ENCODE results near the gene ACHE.
"Not testable (repeated sequence)": the region's sequence is repeated elsewhere in the genome, so short reads cannot be mapped to it uniquely, and the experiment has no call there.

The ACHE gene

DNA sequence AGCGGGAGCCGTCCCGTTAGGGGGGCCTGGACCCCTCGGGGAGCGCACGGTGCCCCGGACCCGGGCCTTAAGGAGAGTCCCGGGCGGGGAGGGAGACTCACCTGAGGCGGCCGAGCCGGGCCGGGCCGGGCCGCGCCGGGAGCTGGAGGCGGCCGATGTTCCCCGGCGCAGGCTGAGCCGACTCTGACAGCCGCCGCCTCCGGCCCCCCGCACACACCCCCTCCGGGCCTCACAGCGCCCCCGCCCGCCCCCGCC is at the start of gene ACHE:
TSS of gene ACHE (minus strand) at position 188 of the 255 bp plus-strand sequence. CDS start 1,656 bp downstream, outside the sequence.
- FAIRE-seq, result no peak

DNA sequence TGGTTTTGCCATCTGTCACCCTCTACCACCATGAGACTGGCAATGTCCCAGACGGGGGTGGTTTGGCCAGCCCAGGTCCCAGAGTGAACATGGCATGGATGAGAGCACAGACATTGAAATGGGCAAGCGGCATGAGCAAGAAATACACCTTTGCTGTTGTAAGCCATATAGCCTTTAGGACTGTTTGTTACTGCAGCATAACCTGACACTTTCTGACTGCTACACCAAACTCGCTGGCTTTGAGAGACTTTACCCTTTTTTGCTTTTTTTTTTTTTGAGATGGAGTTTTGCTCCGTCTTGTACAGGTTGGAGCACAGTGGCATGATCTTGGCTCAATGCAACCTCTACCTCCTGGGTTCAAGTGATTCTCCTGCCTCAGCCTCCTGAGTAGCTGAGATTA is 48.5 kb upstream of the ACHE start:
- FAIRE-seq, result no peak

DNA sequence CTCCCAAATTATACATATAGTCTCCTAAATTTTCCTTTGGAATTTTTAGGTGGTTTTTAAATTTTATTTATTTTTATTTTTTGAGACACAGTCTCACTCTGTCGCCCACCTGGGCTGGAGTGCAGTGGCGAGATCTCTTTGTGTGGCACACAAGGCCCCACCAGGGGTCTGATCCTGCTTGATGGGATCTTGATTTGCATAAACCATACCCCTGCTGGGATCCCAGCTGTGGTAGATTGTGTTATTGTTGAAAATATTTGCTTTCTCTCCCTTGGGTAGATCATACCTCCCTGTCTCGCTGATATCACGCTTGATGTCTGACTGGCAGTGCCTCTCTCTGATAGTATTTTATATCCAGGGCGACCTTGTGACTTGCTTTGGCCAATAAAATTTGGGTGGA is 48.0 kb upstream of the ACHE start:
- FAIRE-seq, result no peak

DNA sequence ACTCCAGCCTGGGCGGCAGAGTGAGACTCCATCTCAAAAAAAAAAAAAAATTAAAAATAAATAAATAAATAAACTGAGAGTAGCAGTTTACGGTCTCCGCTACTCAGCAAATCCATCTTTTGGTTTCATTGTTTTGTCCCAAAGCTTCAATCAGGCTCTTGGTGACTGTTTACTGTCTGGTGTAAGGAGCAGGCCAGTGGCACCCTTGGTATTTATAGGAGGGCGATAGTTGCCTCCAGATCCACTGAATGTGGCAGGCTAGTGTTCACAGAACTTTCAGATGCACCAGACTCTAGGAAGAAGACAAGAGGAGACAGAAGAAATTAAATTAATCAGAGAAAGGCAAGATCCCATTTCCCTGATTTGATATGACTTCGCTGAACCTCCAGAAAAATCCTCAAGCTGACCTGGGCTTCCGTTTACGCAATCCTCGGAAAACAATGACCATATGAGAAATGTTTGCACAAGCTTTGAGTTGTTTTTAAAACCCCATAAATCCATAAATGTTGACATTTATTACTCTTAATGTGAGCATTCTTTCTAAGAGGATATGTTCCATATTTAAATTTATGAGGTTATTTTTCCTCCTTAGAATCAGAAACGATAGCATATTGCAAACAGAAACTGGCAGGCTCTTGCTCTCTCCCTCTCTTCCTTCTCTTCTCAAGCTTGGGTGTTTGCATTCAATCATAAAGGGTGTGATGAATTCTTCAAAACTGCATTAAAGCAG is 46.5 kb upstream of the ACHE start:
- FAIRE-seq, result no peak

DNA sequence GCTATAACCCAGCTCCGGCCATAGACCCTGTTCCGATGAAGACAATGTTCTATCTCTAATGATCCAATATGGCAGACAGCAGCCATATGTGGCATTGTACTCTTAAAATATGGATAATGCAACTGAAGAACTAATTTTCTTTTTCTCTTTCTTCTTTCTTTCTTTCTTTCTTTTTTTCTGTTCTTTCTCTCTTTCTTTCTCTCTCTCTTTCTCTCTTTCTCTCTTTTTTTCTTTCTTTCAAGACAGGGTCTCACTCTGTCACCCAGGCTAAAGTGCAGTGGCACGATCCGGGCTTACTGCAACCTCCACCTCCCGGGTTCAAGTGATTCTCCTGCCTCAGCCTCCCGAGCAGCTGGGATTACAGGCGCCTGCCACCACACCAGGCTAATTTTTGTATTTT is 40.5 kb upstream of the ACHE start:
- FAIRE-seq, result not testable (repeated sequence)

DNA sequence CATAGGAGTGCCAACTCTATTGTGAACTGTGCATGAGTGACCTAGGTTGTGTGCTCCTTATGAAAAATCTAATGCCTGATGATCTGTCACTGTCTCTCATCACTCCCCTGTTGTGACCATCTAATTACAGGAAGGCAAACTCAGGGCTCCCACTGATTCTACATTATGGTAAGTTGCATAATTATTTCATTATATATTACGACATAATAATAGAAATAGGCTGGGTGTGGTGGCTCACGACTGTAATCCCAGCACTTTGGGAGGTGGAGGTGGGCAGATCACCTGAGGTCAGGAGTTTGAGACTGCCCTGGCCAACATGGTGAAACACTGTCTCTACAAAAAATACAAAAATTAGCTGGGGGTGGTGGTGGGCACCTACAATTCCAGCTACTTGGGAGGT is 39.7 kb upstream of the ACHE start:
- not testable (repeated sequence) for FAIRE-seq

DNA sequence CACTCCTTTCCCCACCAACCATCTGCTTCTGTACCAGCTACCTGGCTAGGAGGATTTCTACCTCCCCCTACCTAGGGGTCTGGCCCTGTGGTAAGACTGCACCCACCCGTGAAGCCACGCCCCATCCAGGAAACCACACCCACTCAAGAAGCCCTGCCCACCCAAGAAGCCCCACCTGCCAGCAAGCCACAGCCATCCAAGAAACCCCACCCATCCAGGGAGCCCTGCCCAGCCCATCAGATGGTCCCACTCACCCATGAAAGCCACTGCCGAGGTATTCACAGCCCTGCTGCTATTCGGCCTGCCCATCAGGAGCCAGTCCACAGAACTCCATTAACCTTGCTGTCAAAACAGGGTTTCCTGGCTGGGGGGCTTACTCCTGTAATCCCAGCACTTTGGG is 38.0 kb upstream of the ACHE start:
- FAIRE-seq, result no peak

DNA sequence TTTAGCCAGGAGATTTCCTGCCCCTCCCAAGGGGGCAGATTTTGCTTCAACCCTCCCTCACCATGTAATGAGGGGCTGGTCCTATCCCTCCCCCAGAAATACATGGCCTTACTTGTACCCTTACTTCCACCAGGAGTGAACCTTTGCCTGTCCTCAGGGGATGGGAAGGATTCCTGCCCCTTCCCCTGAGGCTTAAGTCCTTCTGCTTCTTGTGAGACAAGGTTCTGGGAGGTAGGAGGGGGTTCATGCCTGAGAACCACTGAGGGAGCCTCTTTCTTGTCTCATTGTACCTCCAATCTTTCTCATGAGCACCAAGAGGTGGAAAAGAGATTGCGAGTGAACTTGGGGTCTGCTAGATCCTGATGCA is 34.1 kb upstream of the ACHE start:
- no peak for FAIRE-seq

DNA sequence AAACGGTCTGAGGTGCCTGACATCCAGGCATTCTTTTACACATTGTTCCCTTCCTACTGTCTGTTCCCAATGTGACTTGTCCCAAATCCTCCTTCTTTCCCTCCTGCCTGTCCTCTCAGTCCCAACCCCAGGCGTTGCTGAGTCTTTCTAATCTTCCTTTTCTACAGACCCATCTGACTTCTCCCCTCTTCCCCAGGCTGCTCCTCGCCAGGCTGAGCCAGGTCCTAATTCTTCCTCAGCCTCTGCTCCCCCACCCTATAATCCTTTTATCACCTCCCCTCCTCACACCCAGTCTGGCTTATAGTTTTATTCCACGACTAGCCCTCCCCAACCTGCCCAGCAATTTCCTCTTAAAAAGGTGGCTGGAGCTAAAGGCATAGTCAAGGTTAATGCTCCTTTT is 27.9 kb upstream of the ACHE start:
- not testable (repeated sequence) for FAIRE-seq

DNA sequence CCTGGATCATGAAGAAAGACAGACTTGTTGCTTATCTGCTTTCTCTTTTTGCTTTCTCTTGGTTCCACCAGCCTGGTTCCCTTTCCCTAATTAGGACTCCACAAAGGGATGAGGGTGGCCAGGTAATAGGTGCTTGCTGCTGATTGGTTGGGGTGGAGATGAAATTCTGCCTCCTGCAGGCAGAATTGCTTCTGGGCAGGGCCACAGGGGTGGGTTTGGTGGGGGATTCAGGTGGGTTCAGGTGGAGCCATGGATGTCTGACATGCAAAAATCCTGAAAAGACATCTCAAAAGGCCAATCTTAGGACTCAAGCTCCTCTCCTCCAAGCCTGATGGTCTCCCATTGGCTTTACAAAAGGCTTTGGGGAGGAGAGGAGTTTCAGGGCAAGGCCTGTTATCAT is 25.4 kb upstream of the ACHE start:
- FAIRE-seq, result no peak

DNA sequence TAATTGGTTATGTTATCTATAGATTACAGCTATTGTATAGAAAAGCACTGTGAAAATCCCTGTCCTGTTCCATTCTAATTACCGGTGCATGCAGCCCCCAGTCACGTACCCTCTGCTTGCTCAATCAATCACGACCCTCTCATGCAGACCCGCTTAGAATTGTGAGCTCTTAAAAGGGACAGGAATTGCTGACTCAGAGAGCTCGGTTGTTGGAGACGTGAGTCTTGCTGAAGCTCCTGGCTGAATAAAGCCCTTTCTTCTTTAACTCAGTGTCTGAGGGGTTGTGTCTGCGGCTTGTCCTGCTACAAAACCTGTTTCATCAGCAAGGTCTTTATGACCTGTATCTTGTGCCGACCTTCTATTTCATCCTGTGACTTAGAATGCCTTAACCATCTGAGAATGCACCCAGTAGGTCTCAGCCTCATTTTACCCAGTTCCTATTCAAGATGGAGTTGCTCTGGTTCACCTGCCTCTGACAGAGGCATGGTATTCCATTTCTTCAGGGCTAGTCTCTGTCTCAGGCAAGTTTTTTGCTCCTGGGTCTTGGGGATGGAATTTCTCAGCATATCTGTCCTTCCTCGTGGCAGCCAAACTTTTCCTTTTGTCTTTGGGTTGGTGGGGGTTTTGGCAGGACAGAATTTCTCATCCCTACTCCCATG is 24.2 kb upstream of the ACHE start:
- not testable (repeated sequence) for FAIRE-seq

DNA sequence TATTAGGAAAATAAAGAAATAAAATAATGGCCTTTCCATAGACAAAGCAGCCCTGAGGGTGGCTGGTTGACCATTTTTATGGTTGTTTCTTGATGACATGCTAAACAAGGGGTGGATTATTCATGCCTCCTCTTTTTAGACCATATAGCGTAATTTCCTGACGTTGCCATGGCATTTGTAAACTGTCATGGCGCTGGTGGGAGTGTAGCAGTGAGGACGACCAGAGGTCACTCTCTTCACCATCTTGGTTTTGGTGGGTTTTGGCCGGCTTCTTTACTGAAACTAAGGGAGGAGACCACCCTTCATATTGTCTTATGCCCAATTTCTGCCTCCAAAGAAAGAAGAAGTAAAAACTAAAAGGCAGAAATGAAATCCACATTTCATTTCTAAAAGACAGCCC is 23.6 kb upstream of the ACHE start:
- FAIRE-seq, result not testable (repeated sequence)

DNA sequence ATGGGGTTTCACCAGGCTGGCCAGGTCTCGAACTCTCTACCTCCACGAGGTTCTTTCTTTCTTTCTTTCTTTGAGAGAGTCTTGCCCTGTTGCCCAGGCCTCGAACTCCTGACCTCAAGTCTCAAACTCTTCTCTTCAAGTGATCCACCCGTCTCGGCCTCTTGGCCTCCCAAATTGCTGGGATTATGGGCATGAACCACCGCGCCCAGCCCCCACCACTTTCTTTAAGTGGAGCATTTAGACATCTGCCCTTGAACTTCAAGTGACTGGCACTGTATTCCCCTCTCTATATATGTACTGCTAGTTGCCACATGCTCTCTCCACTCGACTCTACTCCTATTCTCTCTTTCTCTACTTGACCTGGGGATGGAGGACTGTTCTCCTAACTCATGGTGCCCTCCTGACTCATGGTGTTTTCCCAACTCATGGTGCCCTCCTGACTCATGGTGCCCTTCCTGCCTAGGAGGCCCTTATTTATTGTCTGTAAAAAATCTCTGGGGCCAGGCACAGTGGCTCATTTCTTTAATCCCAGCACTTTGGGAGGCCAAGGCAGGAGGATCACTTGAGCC is 19.3 kb upstream of the ACHE start:
- no peak for FAIRE-seq

DNA sequence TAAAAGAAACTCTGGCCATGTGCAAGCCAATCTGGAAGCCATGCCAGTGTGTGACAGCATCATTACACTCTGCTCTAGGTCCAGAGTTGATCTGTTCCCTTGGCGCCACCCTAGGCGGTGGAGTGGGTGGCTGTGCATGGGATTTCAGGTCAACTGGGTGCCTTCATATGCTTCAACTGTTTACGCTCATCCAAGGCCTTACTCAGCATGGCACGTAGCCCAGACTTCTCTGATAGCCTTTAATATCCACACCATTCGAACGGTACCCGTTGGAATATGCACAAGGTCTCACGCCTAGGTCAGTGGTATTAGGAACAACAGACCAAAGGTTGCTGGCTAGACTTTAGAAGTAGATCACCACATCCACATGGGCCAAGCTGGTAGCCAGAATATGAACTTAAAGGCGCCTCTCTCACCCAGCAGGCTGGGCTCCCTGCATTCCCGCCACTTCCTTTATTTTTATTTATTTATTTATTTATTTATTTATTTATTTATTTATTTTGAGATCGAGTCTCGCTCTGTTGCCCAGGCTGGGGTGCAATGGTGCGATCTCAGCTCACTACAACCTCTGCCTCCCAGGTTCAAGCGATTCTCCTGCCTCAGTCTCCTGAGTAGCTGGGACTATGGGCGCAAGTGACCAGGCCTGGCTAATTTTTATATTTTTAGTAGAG is 18.7 kb upstream of the ACHE start:
- FAIRE-seq, result no peak

DNA sequence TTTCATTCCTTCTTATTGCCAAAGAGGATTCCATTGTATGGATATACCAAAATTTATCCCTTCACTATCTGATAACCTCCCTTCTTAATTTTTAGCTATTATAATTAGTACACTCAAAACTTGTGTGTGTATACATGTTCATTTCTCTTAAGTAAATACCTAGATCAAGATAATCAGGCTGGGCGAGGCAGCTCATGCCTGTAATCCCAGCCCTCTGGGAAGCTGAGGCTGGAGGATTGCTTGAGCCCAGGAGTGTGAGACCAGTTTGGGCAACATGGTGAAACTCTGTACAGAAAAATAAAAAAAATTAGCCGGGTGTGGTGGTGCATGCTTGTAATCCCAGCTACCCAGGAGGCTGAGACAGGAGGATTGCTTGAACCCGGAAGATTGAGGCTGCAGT is 15.8 kb upstream of the ACHE start:
- FAIRE-seq, result no peak

DNA sequence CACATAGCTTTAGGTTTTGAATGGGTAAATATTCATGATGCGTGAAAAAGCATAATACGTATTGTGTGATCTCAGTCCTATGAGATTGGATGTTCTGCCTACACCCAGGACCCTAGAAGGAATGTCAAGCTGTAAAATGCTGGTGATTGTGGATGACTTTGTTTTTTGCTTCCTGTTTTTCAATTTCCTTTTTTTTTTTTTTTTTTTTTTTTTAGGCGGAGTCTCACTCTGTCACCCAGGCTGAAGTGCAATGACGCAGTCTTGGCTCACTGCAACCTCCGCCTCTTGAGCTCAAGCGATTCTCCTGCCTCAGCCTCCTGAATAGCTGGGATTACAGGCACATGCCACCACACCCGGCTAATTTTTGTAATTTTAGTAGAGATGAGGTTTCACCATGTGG is 14.8 kb upstream of the ACHE start:
- FAIRE-seq, result not testable (repeated sequence)

DNA sequence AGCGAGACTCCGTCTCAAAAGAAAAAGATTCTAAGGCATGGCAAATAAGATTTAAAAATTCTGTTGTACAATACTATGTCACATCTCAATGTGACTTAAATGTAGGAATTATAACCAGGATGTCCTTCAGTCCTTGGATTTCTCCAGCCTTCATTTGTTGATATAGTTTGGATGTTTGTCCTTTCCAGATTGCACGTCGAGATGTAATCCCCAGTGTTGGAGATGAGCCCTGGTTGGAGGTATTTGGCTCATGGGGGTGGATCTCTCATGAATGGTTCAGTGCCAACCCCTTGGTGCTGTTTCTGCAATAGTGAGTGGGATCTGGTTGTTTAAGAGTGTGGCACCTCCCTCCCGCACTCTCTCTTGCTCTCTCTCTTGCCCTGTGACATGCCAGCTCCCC is 12.8 kb upstream of the ACHE start:
- FAIRE-seq, result no peak

DNA sequence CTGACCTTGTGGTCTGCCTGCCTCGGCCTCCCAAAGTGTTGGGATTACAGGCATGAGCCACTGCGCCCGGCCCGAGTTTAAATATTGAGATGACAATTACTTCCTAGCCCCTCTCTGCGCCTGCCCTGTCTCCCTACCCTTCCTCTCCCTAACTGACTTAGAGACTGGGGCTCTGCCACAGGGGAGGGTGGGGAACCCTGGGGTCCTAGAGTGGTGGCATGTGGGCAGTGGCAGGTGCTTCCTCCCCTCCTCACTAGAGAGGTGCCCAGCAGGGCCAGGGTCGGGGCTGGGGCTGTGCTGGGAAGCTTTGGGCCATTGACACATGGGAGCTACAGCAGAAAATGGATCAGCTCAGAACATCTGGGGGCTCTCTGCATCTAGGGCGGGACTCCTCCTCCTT is 7.0 kb upstream of the ACHE start:
- FAIRE-seq, result no peak

DNA sequence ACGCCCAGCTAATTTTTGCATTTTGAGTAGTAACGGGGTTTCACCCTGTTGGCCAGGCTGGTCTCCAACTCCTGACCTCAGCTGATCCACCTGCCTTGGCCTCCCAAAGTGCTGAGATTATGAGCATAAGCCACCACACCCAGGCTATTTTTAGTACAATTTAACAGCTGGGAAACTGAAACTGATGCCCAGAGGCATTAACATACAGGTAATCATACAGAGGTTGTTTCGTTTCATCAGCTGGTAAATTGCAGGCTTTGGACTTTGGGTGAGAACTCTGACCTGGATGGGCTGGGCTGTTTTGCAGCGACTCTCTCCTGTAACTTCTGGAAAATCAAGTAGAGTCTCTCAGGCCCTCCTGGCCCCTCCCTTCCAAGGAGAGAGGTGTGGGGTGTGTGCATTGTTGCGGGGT is 6.2 kb upstream of the ACHE start:
- FAIRE-seq, result no peak

DNA sequence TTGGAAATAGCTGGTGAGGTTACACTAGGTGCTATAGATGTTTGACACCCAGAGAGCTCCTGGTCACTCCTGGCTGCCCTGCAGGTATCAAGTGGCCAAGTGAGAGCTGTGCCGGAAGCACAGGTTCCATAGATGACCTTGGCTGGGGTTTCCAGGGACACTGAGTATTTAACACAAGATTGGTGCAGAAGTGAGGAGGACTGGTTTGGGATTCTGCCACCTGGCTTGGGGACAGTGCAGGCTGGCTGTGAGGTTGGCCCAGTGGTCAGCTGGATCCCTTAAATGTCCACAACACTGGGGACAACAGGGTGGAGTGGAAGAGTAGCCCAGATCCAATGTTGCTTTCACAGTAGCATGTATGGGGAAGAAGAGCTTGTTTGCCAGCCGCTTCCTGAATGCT is 5.3 kb upstream of the ACHE start:
- FAIRE-seq, result no peak

DNA sequence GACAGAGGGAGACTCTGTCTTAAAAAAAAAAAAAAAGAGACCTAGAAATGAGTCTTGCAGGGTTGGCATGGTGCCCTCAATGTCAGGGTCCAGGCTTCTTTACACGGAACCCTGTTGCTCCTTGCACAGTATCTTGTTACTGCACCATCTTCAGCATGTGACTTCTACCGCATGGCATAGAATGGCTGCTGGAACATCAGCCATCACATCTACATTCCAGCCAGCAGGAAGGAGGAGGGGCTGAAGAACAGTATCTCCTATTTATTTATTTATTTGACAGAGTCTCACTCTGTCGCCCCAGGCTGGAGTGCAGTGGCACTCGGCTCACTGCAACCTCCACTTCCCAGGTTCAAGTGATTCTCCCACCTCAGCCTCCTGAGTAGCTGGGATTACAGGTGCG is 3.7 kb upstream of the ACHE start:
- FAIRE-seq, result no peak

DNA sequence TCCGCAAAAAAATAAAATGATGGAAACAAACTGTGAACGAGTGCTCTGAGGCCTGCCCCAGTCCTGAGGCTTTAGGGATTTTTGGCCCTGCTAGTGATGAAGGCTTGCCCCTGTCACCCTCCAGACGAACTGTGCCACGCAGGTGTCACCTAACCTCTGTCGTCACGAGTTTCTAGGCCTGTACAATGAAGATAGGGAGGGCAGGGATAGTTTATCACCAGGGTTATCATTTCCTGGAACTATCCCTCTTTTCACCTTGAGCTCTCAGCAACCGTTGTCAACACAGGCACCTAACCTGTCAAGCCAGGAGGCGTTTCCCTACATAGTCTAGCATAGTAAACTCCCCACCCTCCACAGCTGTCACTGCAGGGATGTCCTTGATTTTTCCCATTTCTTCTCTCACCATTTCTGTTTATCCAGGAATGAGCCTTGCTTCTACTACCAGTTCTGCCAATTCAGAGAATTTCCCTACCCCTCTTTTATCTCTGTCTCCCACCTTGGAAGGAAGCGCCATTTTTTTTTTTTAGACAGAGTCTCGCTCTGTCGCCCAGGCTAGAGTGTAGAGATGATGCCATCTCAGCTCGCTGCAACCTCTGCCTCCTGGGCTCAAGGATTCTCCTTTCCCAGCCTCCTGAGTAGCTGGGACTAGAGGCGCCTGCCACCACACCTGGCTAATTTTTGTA is 2.2 kb upstream of the ACHE start:
- FAIRE-seq, result no peak

DNA sequence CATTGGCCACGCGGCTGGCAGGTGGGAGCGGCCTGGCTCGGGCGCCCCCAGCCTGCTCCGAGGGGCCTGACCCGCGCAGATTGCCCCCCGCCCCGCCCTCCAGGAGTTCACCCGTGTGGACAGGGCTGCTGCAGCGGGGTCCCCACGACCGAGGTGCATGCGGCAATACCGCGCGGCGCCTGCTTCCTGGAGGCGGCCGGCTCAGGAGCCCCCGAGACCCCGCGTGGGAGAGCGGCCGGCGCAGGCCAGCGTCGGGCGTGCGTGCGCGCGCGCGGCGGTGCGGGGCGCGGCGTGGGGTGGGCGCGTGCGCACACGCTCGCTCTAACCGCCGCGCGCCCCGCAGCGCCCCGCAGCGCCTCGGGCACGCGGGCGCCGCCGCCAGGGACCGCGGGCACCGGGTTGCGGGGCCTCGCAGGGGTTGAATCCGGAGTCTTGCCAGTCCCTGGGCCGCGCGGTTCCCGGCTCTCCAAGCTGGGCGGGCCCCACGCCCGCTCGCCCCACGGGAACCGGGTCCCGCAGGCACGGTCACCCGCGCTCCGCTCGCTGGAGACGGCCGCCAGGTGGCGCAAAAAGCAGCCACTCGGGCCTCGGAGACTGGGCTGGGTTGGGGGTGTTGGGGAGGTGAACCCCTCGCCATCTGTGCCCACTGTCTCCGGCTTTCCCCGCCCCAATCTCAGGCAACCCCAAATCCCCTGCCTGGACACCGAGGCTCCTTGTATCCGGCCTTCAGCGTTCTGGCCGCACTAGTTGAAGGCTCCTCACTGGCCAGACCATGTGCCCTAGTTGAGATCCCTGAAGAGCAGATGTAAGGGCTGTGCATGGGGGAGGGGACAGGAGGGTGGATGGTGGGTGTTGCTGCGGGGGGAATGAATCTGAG is 1.3 kb upstream of the ACHE start:
- FAIRE-seq, result no peak
